AG10803 (cell line): ENCODE results near the gene PPP4R2.
"Not testable (repeated sequence)": the region's sequence is repeated elsewhere in the genome, so short reads cannot be mapped to it uniquely, and the experiment has no call there.

Experiments
- DNase-seq: peaks from one replicate; pipeline ENCODE4 v3.0.0; 2010; ENCODE audit warnings: low read depth
- H3K4me3 ChIP-seq: 2 replicates; pipeline ENCODE4 v1.5.1; 2011; ENCODE audit warnings: mild to moderate bottlenecking, low read length, control low read depth
- CTCF ChIP-seq: conservative IDR thresholded peaks from 2 replicates; pipeline ENCODE4 v1.5.1; 2011; ENCODE audit warnings: mild to moderate bottlenecking, low read length, control low read depth, inconsistent platforms

Gene PPP4R2

GRCh38 chr3:73055583-73055982 lies 59.0 kb downstream of the PPP4R2 start:
- no peak for DNase-seq
- no peak overlapping the region for H3K4me3 ChIP-seq
- no peak for TF ChIP-seq CTCF

GRCh38 chr3:73056014-73056844 lies 59.6 kb downstream of the PPP4R2 start:
- DNase-seq: peak; percentile 65
- TF ChIP-seq CTCF: peak; percentile 61
- H3K4me3 ChIP-seq: no peak overlapping the region

GRCh38 chr3:73056845-73057150 lies 60.2 kb downstream of the PPP4R2 start:
- H3K4me3 ChIP-seq: no peak overlapping the region
- no peak for DNase-seq
- TF ChIP-seq CTCF: no peak

- no peak overlapping the region for H3K4me3 ChIP-seq
- no peak for TF ChIP-seq CTCF
- peak; percentile 91 for DNase-seq
Measured at GRCh38 chr3:73060302-73060723, 63.7 kb downstream of the PPP4R2 start.

GRCh38 chr3:73061416-73061815 lies 64.8 kb downstream of the PPP4R2 start, which contains the start of gene EBLN2:
Gene EBLN2 (plus strand): TSS chr3:73061659. CDS start chr3:73062082, 423 bp downstream.
- no peak within 1 kb of the TSS for H3K4me3 ChIP-seq
- no peak for TF ChIP-seq CTCF
- DNase-seq: no peak

GRCh38 chr3:73066243-73066642 lies 69.6 kb downstream of the PPP4R2 start:
- peak; percentile 68 for DNase-seq

GRCh38 chr3:73068419-73068818 lies 71.8 kb downstream of the PPP4R2 start:
- H3K4me3 ChIP-seq: no peak overlapping the region
- peak; percentile 38 for DNase-seq
- TF ChIP-seq CTCF: no peak

More at GRCh38 chr3:73066243-73066642, 69.6 kb downstream of the PPP4R2 start:
- H3K4me3 ChIP-seq: not testable (repeated sequence)
